NCI-H1048 (cell line): ENCODE measurements around the gene TRMT1.

Experiments used
- DNase-seq: peaks from one replicate; lab custom pipeline; 2025; lab: John Stamatoyannopoulos, UW

TRMT1 gene

GRCh38 chr19:13102416-13102665, 14.2 kb downstream of the TRMT1 start:
- DNase-seq = no peak

GRCh38 chr19:13101590-13102415, 14.7 kb downstream of the TRMT1 start:
- no peak for DNase-seq

- DNase-seq = no peak
Observed at GRCh38 chr19:13100841-13101589, 15.5 kb downstream of the TRMT1 start.

- DNase-seq = no peak
Observed at GRCh38 chr19:13100031-13100588, 16.4 kb downstream of the TRMT1 start.

GRCh38 chr19:13099073-13099999, 17.2 kb downstream of the TRMT1 start:
- no peak for DNase-seq

GRCh38 chr19:13098277-13099072, 18.1 kb downstream of the TRMT1 start:
- DNase-seq = no peak

GRCh38 chr19:13097463-13098258, 18.9 kb downstream of the TRMT1 start:
- no peak for DNase-seq

GRCh38 chr19:13097033-13097462, 19.5 kb downstream of the TRMT1 start:
- DNase-seq = no peak

GRCh38 chr19:13095934-13096927, 20.3 kb downstream of the TRMT1 start:
- DNase-seq = no peak

GRCh38 chr19:13095393-13095784, 21.2 kb downstream of the TRMT1 start:
- DNase-seq = no peak

GRCh38 chr19:13094771-13095392, 21.7 kb downstream of the TRMT1 start:
- DNase-seq = no peak

- no peak for DNase-seq
Observed at GRCh38 chr19:13094106-13094504, 22.4 kb downstream of the TRMT1 start.

- DNase-seq = no peak
Observed at GRCh38 chr19:13093407-13094105, 23.0 kb downstream of the TRMT1 start.

- DNase-seq = no peak
Observed at GRCh38 chr19:13092606-13093235, 23.8 kb downstream of the TRMT1 start.

- no peak for DNase-seq
Observed at GRCh38 chr19:13092158-13092543, 24.4 kb downstream of the TRMT1 start.

GRCh38 chr19:13091400-13092157, 25.0 kb downstream of the TRMT1 start:
- DNase-seq = no peak
